HG03066 (cell line): Measurements from ENCODE around the gene IL9R.
"Not testable (repeated sequence)": the region's sequence is repeated elsewhere in the genome, so short reads cannot be mapped to it uniquely, and the experiment has no call there.

ENCODE experiments used
- ATAC-seq: cut with Tn5 transposase; IDR thresholded peaks from one replicate; pipeline ENCODE4 v1.9.1; 2021; ENCODE audit warnings: low read depth; ENCODE audit not compliant: unreplicated experiment

Gene IL9R

GRCh38 chrX:155995321-155995875 lies 2.1 kb upstream of the IL9R start:
- no peak for ATAC-seq

- no peak for ATAC-seq
Observed at GRCh38 chrX:155998116-155998515, 620 bp downstream of the IL9R start.

GRCh38 chrX:155998761-155999510 lies 1.4 kb downstream of the IL9R start:
- no peak for ATAC-seq

- ATAC-seq: not testable (repeated sequence)
Observed at GRCh38 chrX:155999751-156000150, 2.3 kb downstream of the IL9R start.

- ATAC-seq: no peak
Observed at GRCh38 chrX:156000361-156000926, 2.9 kb downstream of the IL9R start.

GRCh38 chrX:156001001-156001666 lies 3.6 kb downstream of the IL9R start:
- ATAC-seq: no peak

- no peak for ATAC-seq
Observed at GRCh38 chrX:156001667-156002021, 4.1 kb downstream of the IL9R start.

- ATAC-seq: no peak
Observed at GRCh38 chrX:156002507-156002906, 5.0 kb downstream of the IL9R start.

- ATAC-seq: no peak
Observed at GRCh38 chrX:156003486-156004185, 6.1 kb downstream of the IL9R start.

- ATAC-seq: no peak
Observed at GRCh38 chrX:156004256-156004655, 6.8 kb downstream of the IL9R start.

GRCh38 chrX:156004740-156005139 lies 7.2 kb downstream of the IL9R start:
- ATAC-seq: no peak

GRCh38 chrX:156005144-156005543 lies 7.6 kb downstream of the IL9R start:
- no peak for ATAC-seq

GRCh38 chrX:156006468-156006867 lies 9.0 kb downstream of the IL9R start:
- ATAC-seq: not testable (repeated sequence)

- ATAC-seq: not testable (repeated sequence)
Observed at GRCh38 chrX:156008379-156008778, 10.9 kb downstream of the IL9R start.

GRCh38 chrX:156008915-156009314 lies 11.4 kb downstream of the IL9R start:
- ATAC-seq: no peak

GRCh38 chrX:156009691-156010090 lies 12.2 kb downstream of the IL9R start:
- not testable (repeated sequence) for ATAC-seq

- not testable (repeated sequence) for ATAC-seq
Observed at GRCh38 chrX:156013286-156013953, 15.9 kb downstream of the IL9R start.

GRCh38 chrX:156019846-156020245 lies 22.4 kb downstream of the IL9R start:
- ATAC-seq: not testable (repeated sequence)

GRCh38 chrX:156023002-156023401 lies 25.5 kb downstream of the IL9R start:
- ATAC-seq: not testable (repeated sequence)

GRCh38 chrX:156024949-156025492 lies 27.5 kb downstream of the IL9R start:
- ATAC-seq: not testable (repeated sequence)
